Cardiac muscle cell (in vitro differentiated cells and primary cell): ENCODE data around the gene CHST13. TPM values are rescaled to one million over a fixed set of nuclear protein-coding genes. Genes with fewer than 3 reads are reported as not detected.

Source experiments
- DNase-seq, 2 donors: peaks; one replicate each; pipeline versions ENCODE4 v3.0.0 to v3.0.0-alpha.2; 2010 to 2017; ENCODE audit warnings: low read depth in 1 of 2, low spot score in 1 of 2
- H3K27ac ChIP-seq: fragments of 200-600 bp; sonication (generic); 2 replicates; pipeline ENCODE4 v1.5.1; 2016
- H3K27me3 ChIP-seq: fragments of 200-600 bp; sonication (generic); 2 replicates; pipeline ENCODE4 v1.6.0; 2016; ENCODE audit warnings: control low read depth
- H3K36me3 ChIP-seq: fragments of 200-600 bp; sonication (generic); 2 replicates; pipeline ENCODE4 v1.5.1; 2016; ENCODE audit warnings: control low read depth
- H3K4me1 ChIP-seq: fragments of 200-600 bp; sonication (generic); 2 replicates; pipeline ENCODE4 v1.8.1; 2017; ENCODE audit warnings: low read depth, mild to moderate bottlenecking, mixed run types
- H3K4me3 ChIP-seq: fragments of 200-600 bp; sonication (generic); 2 replicates; pipeline ENCODE4 v1.5.1; 2016; ENCODE audit warnings: mild to moderate bottlenecking
- H3K9me3 ChIP-seq: fragments of 200-600 bp; sonication (generic); 2 replicates; pipeline ENCODE4 v1.5.1; 2017; ENCODE audit warnings: low read depth, mild to moderate bottlenecking, control low read depth
- CTCF ChIP-seq: IDR thresholded peaks from 2 replicates; pipeline ENCODE4 v1.5.1; 2012; ENCODE audit warnings: low read depth, mild to moderate bottlenecking, low read length
- polyA plus RNA-seq: library from polyadenylated mRNA; unstranded; fragments of >200 nt; fragmentation: Nextera tagmentation; extraction: Ambion mirVana; gene quantifications from 2 replicates; pipeline ENCODE4 v1.2.1, GENCODE V29; 2016
- total RNA-seq: library from RNA; depleted of rRNA; stranded (reverse); fragments of >200 nt; gene quantifications from 2 replicates; pipeline ENCODE4 v1.2.3, GENCODE V29; 2016

Gene CHST13
- total and polyA plus RNA-seq, 2 experiments from 2014 or later, result 0.89 to 1.8 TPM

- H3K4me1 ChIP-seq, result no peaks in the 10 kb centered on the region
- H3K4me3 ChIP-seq, result no peak within 1 kb of the TSS
- no peaks in the 10 kb centered on the region for H3K36me3 ChIP-seq
- H3K27ac ChIP-seq, result no peak within 1 kb of the TSS
- DNase-seq, result no peak
- H3K9me3 ChIP-seq, result no peaks in the 10 kb centered on the region
- H3K27me3 ChIP-seq, result no peaks in the 10 kb centered on the region
- no peak for TF ChIP-seq CTCF
Observed at GRCh38 chr3:126558336-126559071, 34.5 kb downstream of the CHST13 start, which contains the start of gene C3orf22. TSS of gene C3orf22 (minus strand) at chr3:126558932. CDS start at chr3:126553390, 5,542 bp downstream.

GRCh38 chr3:126562737-126563276 is 38.9 kb downstream of the CHST13 start:
- no peak for TF ChIP-seq CTCF

GRCh38 chr3:126567696-126568438 is 43.9 kb downstream of the CHST13 start:
- no peak for DNase-seq
- TF ChIP-seq CTCF, result no peak

More at GRCh38 chr3:126562737-126563276, 38.9 kb downstream of the CHST13 start:
- H3K9me3 ChIP-seq, result no peaks in the 10 kb centered on the region
- no peaks in the 10 kb centered on the region for H3K36me3 ChIP-seq
- no peak for DNase-seq
- no peak overlapping the region for H3K27ac ChIP-seq
- H3K4me3 ChIP-seq, result no peak overlapping the region
- H3K4me1 ChIP-seq, result no peaks in the 10 kb centered on the region
- H3K27me3 ChIP-seq, result no peaks in the 10 kb centered on the region

GRCh38 chr3:126568776-126569342 is 44.9 kb downstream of the CHST13 start:
- DNase-seq, result no peak
- no peaks in the 10 kb centered on the region for H3K4me1 ChIP-seq
- H3K27ac ChIP-seq, result no peak overlapping the region

More at GRCh38 chr3:126567696-126568438, 43.9 kb downstream of the CHST13 start:
- no peaks in the 10 kb centered on the region for H3K9me3 ChIP-seq
- H3K4me1 ChIP-seq, result no peaks in the 10 kb centered on the region
- H3K27me3 ChIP-seq, result no peaks in the 10 kb centered on the region
- no peak overlapping the region for H3K27ac ChIP-seq
- H3K36me3 ChIP-seq, result no peaks in the 10 kb centered on the region
- H3K4me3 ChIP-seq, result no peak overlapping the region

More at GRCh38 chr3:126568776-126569342, 44.9 kb downstream of the CHST13 start:
- Histone ChIP-seq H3K27me3 (no peaks in the 10 kb centered on the region), H3K4me3 (no peak overlapping the region), H3K9me3 (no peaks in the 10 kb centered on the region), H3K36me3 (no peaks in the 10 kb centered on the region)
- TF ChIP-seq CTCF, result no peak
